Stimulated activated CD8-positive, alpha-beta memory T cell treated with anti-CD3 and anti-CD28 coated beads, Interleukin-7, amount 100 ng/mL, for 4 hours (primary cell): ENCODE results near the gene GRIK4.
"Not testable (repeated sequence)": the region's sequence is repeated elsewhere in the genome, so short reads cannot be mapped to it uniquely, and the experiment has no call there.

Source experiments
- DNase-seq, 2 donors: peaks; one replicate each; pipeline ENCODE4 v3.0.0-alpha.2; 2020; ENCODE audit warnings: low read depth in 2 of 2

The GRIK4 gene

GRCh38 chr11:120573756-120574354 is 62.3 kb downstream of the GRIK4 start:
- DNase-seq = no peak

- no peak for DNase-seq
Observed at GRCh38 chr11:120574876-120575275, 63.3 kb downstream of the GRIK4 start.

DNA sequence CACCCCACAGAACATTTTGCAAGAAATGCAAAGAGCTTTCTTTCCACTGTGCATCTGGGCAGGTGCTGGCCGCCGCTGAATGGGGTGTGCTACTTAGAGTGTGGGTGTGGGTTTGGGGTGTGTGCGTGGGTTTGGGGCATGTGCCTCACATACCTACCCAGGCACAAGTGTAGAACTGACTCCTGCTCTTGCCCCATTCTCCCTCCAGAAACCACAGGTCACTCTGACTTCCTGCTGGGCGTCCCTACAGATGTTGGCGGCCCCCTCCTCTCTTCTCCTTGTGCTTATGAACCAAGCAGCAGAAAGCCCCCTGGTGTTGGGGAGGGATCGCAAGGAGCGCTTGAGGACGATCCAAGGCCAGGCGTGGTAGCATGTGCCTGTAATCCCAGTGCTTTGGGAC is 63.9 kb downstream of the GRIK4 start:
- no peak for DNase-seq

DNA sequence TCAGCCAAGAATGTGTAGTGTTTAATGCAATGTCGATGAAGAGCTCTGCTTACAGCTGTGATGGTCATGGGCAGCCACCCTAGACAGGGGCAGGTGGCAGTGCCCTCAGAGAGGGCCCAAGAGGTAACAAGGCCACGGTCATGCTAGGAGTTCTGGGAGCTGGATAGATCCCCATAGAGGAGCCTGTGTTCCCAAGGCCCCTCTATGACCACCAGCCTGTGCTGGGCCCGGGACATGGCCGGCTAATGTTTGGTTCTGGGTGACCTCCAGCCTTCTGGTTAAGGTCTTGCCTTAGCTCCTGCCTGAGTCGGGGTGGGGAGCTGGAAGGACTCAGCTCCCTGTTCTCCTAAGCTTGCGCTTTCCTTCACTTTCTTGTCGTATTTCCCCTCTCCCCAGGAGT is 65.1 kb downstream of the GRIK4 start:
- DNase-seq = no peak

- DNase-seq = no peak
Observed at GRCh38 chr11:120577041-120577440, 65.5 kb downstream of the GRIK4 start.

GRCh38 chr11:120577624-120578363 is 66.2 kb downstream of the GRIK4 start:
- no peak for DNase-seq

- DNase-seq = no peak
Observed at GRCh38 chr11:120578596-120579154, 67.1 kb downstream of the GRIK4 start.

GRCh38 chr11:120579611-120580031 is 68.1 kb downstream of the GRIK4 start:
- DNase-seq = no peak

DNA sequence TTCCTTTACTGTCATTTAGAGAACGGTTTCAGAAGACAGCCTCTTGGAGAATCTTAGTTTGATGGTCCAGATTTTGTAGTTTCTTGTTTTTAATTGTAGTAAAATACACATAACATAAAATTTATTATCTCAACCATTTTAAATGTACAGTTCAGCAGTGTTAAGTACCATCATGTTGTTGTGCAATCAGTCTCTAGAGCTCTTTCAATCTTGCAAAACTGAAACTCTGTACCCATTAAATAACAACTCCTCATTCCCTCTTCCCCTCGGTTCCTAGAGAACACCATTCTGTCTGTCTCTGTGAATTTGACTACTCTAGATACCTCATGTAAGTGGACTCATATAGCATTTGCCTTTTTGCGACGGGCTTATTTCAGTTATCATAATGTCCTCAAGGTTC is 69.8 kb downstream of the GRIK4 start:
- no peak for DNase-seq

GRCh38 chr11:120582535-120582934 is 71.0 kb downstream of the GRIK4 start:
- DNase-seq = not testable (repeated sequence)

DNA sequence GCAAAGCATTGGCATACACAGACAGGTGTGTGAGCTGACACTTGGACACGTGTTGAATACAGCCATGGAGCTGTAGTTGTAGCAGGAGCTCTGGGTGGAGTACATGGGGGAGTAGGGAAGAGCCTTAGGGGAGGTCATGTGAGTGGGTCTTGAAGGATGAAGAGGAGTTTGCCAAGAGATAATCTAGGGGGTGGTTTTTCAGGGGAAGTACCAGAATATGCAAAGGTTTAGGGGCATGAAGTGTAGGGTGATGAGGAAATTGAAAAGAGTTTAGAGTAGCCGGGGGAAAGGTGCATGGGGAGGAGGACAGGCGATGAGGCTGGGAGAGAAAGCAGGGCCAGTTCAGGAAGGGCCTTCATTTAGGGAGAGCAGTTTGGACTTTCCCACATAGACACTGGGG is 74.5 kb downstream of the GRIK4 start:
- no peak for DNase-seq

- no peak for DNase-seq
Observed at GRCh38 chr11:120586728-120587127, 75.2 kb downstream of the GRIK4 start.

DNA sequence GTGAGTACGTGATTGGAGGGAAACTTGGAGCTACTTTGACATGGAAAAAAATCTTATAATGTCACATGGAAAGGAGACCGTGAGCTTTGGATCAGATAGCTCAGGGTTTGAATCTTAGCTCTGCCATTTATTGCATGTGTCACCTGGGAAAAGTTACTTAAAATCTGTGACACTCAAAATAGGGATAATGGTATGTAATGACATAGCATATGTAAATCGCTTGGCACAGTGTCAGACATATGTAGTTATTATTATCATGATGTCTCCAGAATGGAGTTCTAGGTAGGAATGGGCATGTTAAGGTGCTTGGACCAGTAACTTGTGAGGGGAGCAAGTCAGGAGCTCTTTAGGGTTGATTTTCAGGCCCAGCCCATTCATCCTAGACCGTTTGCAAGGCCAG is 75.8 kb downstream of the GRIK4 start:
- DNase-seq = no peak

DNA sequence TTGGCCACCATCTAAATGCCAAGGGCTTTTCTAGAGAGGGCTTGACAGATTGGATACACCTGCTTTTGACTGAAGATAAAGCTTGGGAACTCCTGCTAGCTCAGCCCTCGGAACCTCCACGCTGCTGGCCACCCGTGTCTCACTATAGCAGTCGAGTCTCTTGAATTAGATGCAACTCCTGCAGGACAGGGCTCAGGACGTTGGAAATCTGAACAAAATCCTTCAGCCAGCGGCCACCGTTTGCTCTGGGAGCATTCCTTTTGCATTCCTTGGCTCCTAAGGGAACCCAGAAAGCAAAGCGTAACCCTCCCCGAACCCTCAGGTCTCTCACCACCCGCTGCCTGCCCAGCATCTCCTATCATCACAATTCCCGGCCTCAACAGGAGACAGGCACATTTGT is 77.8 kb downstream of the GRIK4 start:
- no peak for DNase-seq

DNA sequence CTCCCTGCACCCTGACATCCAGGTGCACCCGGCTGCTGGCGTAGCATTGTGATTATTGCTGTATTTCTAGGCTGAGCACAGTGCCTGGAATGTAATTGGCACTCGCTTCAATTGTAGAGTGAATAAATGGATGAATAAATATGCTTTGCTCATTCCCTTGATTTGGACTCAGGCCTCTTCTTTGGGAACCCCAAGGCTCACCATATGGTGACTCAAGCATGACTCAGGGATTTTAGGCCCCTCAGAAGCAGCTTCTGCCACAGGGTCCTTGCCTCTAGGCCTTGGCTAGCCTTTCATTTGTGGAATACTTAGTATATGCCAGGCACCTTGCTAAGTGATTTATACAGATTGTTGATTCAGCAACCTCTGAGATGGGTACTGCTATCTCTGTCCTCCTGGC is 78.9 kb downstream of the GRIK4 start:
- DNase-seq = no peak

GRCh38 chr11:120594746-120595145 is 83.2 kb downstream of the GRIK4 start:
- DNase-seq = no peak

DNA sequence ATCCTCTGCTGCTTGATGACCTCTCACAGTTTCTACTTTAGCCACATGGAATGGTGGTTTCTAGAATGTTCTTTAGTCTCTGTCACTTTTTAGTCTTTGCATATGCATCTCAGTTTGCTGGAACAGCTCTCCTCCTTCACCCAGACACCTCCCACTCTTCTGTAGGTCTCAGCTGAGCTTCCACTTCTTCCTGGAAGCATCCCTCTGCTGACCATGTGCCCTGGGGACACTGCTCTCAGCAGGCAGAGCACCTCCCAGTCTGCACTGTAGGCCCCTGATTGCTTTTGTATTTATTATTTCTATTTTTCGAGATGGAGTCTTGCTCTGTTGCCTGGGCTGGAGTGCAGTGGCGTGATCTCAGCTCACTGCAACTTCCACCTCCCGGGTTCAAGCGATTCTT is 84.0 kb downstream of the GRIK4 start:
- DNase-seq = no peak

DNA sequence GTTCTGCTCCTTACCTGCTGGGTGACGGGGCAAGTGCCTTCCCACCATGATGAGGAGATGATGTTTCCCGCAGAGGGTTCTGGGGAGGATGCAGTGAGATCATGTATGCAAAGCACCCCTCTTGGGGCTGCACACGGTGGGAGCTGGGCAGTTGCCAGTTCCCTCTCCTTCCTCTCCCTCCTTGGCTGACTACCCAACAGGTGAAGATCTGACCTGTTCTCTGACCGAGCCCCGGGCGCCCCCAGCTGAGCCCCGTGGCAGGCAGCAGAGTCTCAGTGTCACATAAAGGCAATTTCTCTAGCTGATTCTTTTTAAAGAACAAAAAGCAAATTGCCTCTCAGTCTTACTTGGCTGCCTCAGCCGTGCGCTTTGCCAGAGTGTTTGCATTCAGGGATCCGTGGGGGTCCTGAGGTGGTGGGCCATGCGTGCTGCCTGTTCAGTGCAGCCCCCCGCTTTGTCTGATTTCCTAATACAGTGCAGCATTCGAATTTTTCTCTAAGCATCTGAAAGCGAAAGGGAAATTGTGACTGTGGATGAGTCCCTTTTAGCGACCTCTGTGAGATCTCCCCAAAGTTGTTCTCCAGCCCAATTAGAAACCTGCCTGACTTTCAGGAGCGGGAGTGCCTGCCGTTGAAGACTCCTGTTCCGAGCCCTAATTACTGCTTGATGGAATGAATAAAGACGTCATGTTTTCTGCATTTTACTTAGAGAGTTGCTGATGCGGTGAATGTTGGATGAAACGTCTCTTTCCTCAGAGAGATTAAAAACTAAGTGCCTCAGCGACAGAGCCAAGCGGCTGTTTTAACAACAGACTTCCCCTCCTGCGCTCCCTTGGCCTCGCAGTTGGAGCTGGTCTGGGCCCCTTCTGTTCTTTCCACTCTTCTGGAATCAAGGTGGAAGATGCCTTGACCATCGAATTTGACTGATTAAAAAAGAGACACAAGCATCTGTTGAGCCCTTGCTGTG is 86.0 kb downstream of the GRIK4 start:
- no peak for DNase-seq

DNA sequence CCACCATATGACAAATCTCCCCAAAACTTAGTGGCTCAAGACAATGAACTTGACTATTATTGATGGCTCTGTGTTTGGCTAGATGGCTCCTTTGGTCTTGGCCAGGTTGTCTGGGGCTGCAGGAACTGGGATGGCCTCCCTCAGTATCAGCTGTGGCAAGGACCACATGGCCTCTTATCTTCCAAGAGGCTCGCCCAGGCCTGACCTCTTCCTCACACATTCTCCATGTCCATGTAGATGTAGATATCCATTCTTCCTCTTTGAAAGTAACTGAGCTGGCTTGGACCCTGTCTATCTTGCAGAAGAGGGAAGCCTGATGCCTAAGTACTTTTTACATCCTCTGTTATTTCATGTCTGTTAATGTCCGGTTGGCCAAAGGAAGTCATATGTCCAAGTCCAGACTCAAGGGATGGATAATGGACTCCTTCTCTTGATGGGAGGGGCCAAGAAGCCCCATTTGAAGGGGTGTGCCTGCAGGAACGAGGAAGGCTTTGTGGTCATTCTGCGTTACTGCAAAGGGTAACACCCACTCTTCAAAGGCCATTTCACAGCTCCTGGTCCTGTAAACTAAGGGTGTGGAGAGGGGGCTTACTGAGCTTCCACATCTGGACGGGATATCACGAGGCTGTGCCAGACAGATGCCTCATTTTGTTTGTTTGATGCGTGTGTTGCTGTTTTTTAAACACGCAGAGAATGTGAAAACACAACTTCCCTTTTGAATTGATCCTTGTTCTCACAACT is 87.1 kb downstream of the GRIK4 start:
- DNase-seq = no peak

GRCh38 chr11:120599816-120600420 is 88.4 kb downstream of the GRIK4 start:
- no peak for DNase-seq

DNA sequence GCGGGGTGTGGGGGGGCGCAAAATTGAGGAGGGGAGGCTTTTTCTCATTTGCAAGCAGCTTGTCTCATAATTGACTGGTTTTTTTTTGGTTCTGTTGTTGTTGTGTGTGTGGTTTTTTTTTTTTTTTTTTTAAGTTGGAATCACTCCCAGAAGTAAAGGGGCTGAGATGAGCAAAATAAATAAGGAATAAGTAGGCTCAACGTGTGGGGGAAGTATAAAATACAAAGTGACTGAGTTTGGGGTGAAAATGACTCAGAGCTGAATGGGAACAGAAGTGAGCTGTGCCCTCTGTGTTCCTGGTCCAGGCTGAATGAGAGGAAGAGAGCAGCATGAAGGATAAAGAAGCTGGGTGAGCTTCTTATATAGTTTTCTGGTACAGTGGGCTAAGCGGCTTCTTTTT is 90.0 kb downstream of the GRIK4 start:
- no peak for DNase-seq
